HepG2 (cell line): Measurements from ENCODE around the gene ZNF26. TPM values are rescaled to one million over a fixed set of nuclear protein-coding genes. Genes with fewer than 3 reads are reported as not detected.

Source experiments
- ATAC-seq: fragments of 200-7000 bp; cut with Tn5 transposase; 3 replicates; pipeline ENCODE4 v1.9.1; 2020; ENCODE audit warnings: mild to moderate bottlenecking, moderate library complexity
- BruUV-seq: library from RNA; stranded (reverse); fragments of 400-500 nt; replicated peaks from 2 replicates; lab custom pipeline; 2021; lab: Mats Ljungman, UMichigan
- CTCF ChIA-PET: fragments of 300-600 bp; formaldehyde crosslinking; extraction: SDS; loops from one replicate; lab custom pipeline; 2021; ENCODE audit warnings: low total read pairs, inconsistent platforms, low intra/inter-chr PET ratio; lab: Yijun Ruan, JAX
- POLR2A ChIA-PET: fragments of 350-600 bp; sonication (Branson Sonifier 250); formaldehyde crosslinking; loops from one replicate; lab custom pipeline; 2020; ENCODE audit warnings: antibody characterized with exemption, inconsistent platforms; lab: Yijun Ruan, JAX
- DNase-seq: peaks from one replicate; pipeline ENCODE4 v3.0.0-alpha.2; 2015; ENCODE audit warnings: low spot score
- FAIRE-seq: peaks from 3 replicates; lab custom pipeline; 2011; peaks lifted over from hg19 to GRCh38; lab: Jason Lieb, UNC
- H2AFZ ChIP-seq: one replicate; pipeline ENCODE4 v1.6.1; 2011; ENCODE audit warnings: low read length, inconsistent platforms
- H3K27ac ChIP-seq: fragments of 300-600 bp; 3 replicates; pipeline ENCODE4 v1.8.0; 2011; ENCODE audit warnings: mixed run types, mild to moderate bottlenecking, mixed read lengths, low read length, inconsistent platforms; ENCODE audit not compliant: insufficient read depth; ENCODE audit errors: extremely low read length
- H3K27me3 ChIP-seq, 2 experiments: fragments of 200-600 bp in 1 of 2; 2 replicates in 1 of 2; 3 replicates in 1 of 2; pipeline versions ENCODE4 v1.6.0 to v1.8.0; 2011; ENCODE audit warnings: low read length in 2 of 2, mild to moderate bottlenecking in 2 of 2, moderate library complexity in 2 of 2, inconsistent platforms in 1 of 2; ENCODE audit not compliant: insufficient read depth in 2 of 2, control insufficient read depth in 1 of 2
- H3K36me3 ChIP-seq, 2 experiments: fragments of 200-600 bp in 1 of 2; replicated peaks in 1 of 2; 2 replicates in 1 of 2; 3 replicates in 1 of 2; pipeline versions ENCODE4 v1.5.1 to v1.8.0; 2011; ENCODE audit warnings: low read length in 2 of 2, inconsistent platforms in 1 of 2; ENCODE audit not compliant: insufficient read depth in 2 of 2, control insufficient read depth in 1 of 2
- H3K4me1 ChIP-seq: 2 replicates; pipeline ENCODE4 v1.5.1; 2012; ENCODE audit warnings: low read length, inconsistent platforms; ENCODE audit not compliant: insufficient read depth
- H3K4me2 ChIP-seq: 2 replicates; pipeline ENCODE4 v1.6.0; 2011; ENCODE audit warnings: low read depth, low read length, inconsistent platforms
- H3K4me3 ChIP-seq, 3 experiments: fragments of 200-600 bp in 1 of 3; sonication (generic), shearing (Covaris generic) in 1 of 3; replicated peaks in 1 of 3; 2 replicates each; pipeline ENCODE4 v1.5.1; 2011 to 2016; ENCODE audit warnings: low read length in 3 of 3, inconsistent platforms in 2 of 3, low read depth in 2 of 3, mild to moderate bottlenecking in 2 of 3, control low read depth in 1 of 3, mixed read lengths in 1 of 3; ENCODE audit not compliant: insufficient read depth in 1 of 3
- H3K79me2 ChIP-seq: one replicate; pipeline ENCODE4 v1.6.1; 2011; ENCODE audit warnings: low read length, inconsistent platforms; ENCODE audit not compliant: insufficient read depth
- H3K9ac ChIP-seq: 2 replicates; pipeline ENCODE4 v1.6.0; 2011; ENCODE audit warnings: mild to moderate bottlenecking, low read depth, low read length, inconsistent platforms; ENCODE audit not compliant: insufficient read depth
- H3K9me3 ChIP-seq: 2 replicates; pipeline ENCODE4 v1.5.1; 2012; ENCODE audit warnings: mild to moderate bottlenecking, low read length
- H4K20me1 ChIP-seq: 2 replicates; pipeline ENCODE4 v1.6.0; 2011; ENCODE audit warnings: inconsistent platforms, mild to moderate bottlenecking, low read length, moderate library complexity; ENCODE audit not compliant: insufficient read depth
- MAZ ChIP-seq, 2 experiments: sonication (generic) in 1 of 2; formaldehyde crosslinking in 1 of 2; IDR thresholded peaks; 2 replicates each; pipeline versions ENCODE4 v1.5.0 to v1.6.1; 2012 to 2020; ENCODE audit warnings: low read depth in 2 of 2, mild to moderate bottlenecking in 2 of 2, borderline replicate concordance in 1 of 2, improper control_type of control experiment in 1 of 2, low read length in 1 of 2, missing genetic modification reagents in 1 of 2, moderate library complexity in 1 of 2
- NONO ChIP-seq, 2 experiments: fragments of 450-650 bp in 1 of 2; sonication (generic) in 1 of 2; formaldehyde crosslinking in 1 of 2; IDR thresholded peaks in 1 of 2; conservative IDR thresholded peaks in 1 of 2; 2 replicates each; pipeline versions ENCODE4 v1.6.1 to v1.8.0; 2017 to 2022; ENCODE audit warnings: mild to moderate bottlenecking in 1 of 2, missing genetic modification reagents in 1 of 2, moderate library complexity in 1 of 2
- POLR2G ChIP-seq: fragments of 200-400 bp; formaldehyde crosslinking; IDR thresholded peaks from 2 replicates; pipeline ENCODE4 v1.6.1; 2018; ENCODE audit warnings: mild to moderate bottlenecking, low read depth, low read length, moderate library complexity
- SAP130 ChIP-seq: IDR thresholded peaks from 2 replicates; pipeline ENCODE4 v1.6.1; 2016; ENCODE audit warnings: low read depth
- SRSF1 ChIP-seq: fragments of 200-400 bp; formaldehyde crosslinking; optimal IDR thresholded peaks from 2 replicates; pipeline ENCODE3; 2017; ENCODE audit warnings: mild to moderate bottlenecking, low read depth, low read length, moderate library complexity
- ZMYM3 ChIP-seq: sonication (generic); formaldehyde crosslinking; IDR thresholded peaks from 2 replicates; pipeline ENCODE4 v1.5.1; 2020; ENCODE audit warnings: mild to moderate bottlenecking, missing genetic modification reagents
- ZNF30 ChIP-seq: sonication (generic); formaldehyde crosslinking; IDR thresholded peaks from 2 replicates; pipeline ENCODE4 v1.5.0; 2020; ENCODE audit warnings: mild to moderate bottlenecking, missing genetic modification reagents
- ZNF441 ChIP-seq: sonication (generic); formaldehyde crosslinking; IDR thresholded peaks from 2 replicates; pipeline ENCODE4 v1.7.0; 2021; ENCODE audit warnings: missing genetic modification reagents, borderline replicate concordance
- ZNF556 ChIP-seq: sonication (generic); formaldehyde crosslinking; IDR thresholded peaks from 2 replicates; pipeline ENCODE4 v1.4.0; 2020; ENCODE audit warnings: mild to moderate bottlenecking, missing genetic modification reagents, borderline replicate concordance
- ZNF768 ChIP-seq: sonication (generic); formaldehyde crosslinking; IDR thresholded peaks from 2 replicates; pipeline ENCODE4 v1.4.0; 2020; ENCODE audit warnings: missing genetic modification reagents
- ZNF781 ChIP-seq: sonication (generic); formaldehyde crosslinking; IDR thresholded peaks from 2 replicates; pipeline ENCODE4 v1.5.1; 2020; ENCODE audit warnings: borderline replicate concordance, mild to moderate bottlenecking, missing genetic modification reagents; ENCODE audit errors: not compliant biosample characterization
- WGBS: methylation state at CpG from one replicate; pipeline ENCODE4 v1.1.6; 2017; ENCODE audit warnings: low lambda C conversion rate; 5-methylcytosine and 5-hydroxymethylcytosine counted together
- in situ Hi-C: cut with HindIII; loops from 2 replicates; pipeline ENCODE4 v1.10.0; 2017; ENCODE audit warnings: low pct_unique_long_range_greater_than_20kb; ENCODE audit not compliant: extremely low pct_ligation_motif_present
- intact Hi-C: fragments of 100-400 bp; cut with micrococcal nuclease; formaldehyde crosslinking; loops from one replicate; pipeline ENCODE4 v1.10.0; 2022; ENCODE audit not compliant: unreplicated experiment
- polyA plus RNA-seq, 8 experiments: library from polyadenylated mRNA; depleted of rRNA in 3 of 8; stranded (reverse) in 7 of 8; unstranded in 1 of 8; fragments of >200 nt; fragmentation: Illumina TruSeq in 4 of 8; extraction: Trizol in 4 of 8; gene quantifications; 2 replicates each; pipeline versions ENCODE4 v1.2.1 to v1.2.3, GENCODE V29; 2011 to 2016; ENCODE audit warnings: low read depth in 4 of 8, missing spikeins in 1 of 8, mixed read lengths in 1 of 8; ENCODE audit not compliant: insufficient read depth in 1 of 8
- total RNA-seq, 5 experiments: library from RNA; depleted of rRNA; stranded (reverse); fragments of >200 nt; fragmentation: Illumina TruSeq; extraction: Trizol; gene quantifications; 2 replicates each; pipeline ENCODE4 v1.2.3, GENCODE V29; 2016; ENCODE audit warnings: low read depth in 1 of 5
- TF ChIP-seq, protein P1 (sequence below): sonication (generic); formaldehyde crosslinking; IDR thresholded peaks from 2 replicates; pipeline ENCODE4 v1.4.0; 2020; ENCODE audit warnings: missing genetic modification reagents
- TF ChIP-seq, protein P2 (sequence below): sonication (generic); formaldehyde crosslinking; IDR thresholded peaks from 2 replicates; pipeline ENCODE4 v1.5.0; 2020; ENCODE audit warnings: missing genetic modification reagents
- TF ChIP-seq, protein P3 (sequence below): sonication (generic); formaldehyde crosslinking; IDR thresholded peaks from 2 replicates; pipeline ENCODE4 v1.5.1; 2020; ENCODE audit warnings: missing genetic modification reagents, mild to moderate bottlenecking, borderline replicate concordance
- TF ChIP-seq, protein P4 (sequence below): sonication (generic); formaldehyde crosslinking; IDR thresholded peaks from 2 replicates; pipeline ENCODE4 v1.5.0; 2020; ENCODE audit warnings: mild to moderate bottlenecking, missing genetic modification reagents

ZNF26 gene
- total and polyA plus RNA-seq, 2 of the 13 experiments (the other 11 are each of a cell fraction or from before 2014, with no cell fraction given) = 3.8 to 6.5 TPM

DNA sequence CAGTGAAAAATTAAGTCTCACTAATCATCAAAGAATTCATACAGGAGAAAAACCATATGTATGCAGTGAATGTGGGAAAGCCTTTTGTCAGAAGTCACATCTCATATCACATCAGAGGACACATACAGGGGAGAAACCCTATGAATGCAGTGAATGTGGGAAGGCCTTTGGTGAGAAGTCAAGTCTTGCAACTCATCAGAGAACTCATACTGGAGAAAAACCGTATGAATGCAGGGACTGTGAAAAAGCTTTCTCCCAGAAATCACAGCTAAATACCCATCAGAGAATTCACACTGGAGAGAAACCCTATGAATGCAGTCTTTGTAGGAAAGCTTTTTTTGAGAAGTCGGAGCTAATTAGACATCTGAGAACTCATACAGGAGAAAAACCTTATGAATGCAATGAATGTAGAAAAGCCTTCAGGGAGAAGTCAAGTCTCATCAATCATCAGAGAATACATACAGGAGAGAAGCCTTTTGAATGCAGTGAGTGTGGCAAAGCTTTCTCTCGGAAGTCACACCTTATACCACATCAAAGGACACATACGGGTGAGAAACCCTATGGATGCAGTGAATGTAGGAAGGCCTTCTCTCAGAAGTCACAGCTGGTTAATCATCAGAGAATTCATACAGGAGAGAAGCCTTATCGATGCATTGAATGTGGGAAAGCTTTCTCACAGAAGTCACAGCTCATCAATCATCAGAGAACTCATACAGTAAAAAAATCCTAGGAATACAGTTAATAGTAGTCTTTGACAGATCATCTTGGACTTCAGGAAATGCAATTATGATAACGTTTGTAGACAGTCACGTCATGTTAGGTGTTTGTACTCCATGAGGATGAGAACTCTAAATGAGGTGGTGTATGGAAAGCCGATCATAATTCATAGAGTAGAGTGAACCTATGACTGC, 72.3 kb downstream of the ZNF26 start (continued):
- TF ChIP-seq ZNF768 (CRISPR knock-in tag) = no peak
- TF ChIP-seq, protein P1, sequence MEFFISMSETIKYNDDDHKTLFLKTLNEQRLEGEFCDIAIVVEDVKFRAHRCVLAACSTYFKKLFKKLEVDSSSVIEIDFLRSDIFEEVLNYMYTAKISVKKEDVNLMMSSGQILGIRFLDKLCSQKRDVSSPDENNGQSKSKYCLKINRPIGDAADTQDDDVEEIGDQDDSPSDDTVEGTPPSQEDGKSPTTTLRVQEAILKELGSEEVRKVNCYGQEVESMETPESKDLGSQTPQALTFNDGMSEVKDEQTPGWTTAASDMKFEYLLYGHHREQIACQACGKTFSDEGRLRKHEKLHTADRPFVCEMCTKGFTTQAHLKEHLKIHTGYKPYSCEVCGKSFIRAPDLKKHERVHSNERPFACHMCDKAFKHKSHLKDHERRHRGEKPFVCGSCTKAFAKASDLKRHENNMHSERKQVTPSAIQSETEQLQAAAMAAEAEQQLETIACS (CRISPR knock-in tag) = no peak
- TF ChIP-seq MAZ (IDR thresholded peaks at IDR 0.05; ENCODE audit: borderline replicate concordance, low read depth, low read length) = no peak
- TF ChIP-seq MAZ (CRISPR knock-in tag; IDR thresholded peaks at IDR 0.05; ENCODE audit: low read depth) = no peak
- no peak for TF ChIP-seq NONO (IDR thresholded peaks at IDR 0.05)
- no peak for TF ChIP-seq NONO (CRISPR knock-in tag; conservative IDR thresholded peaks at IDR 0.05)
- no peak for TF ChIP-seq POLR2G
- TF ChIP-seq SAP130 = no peak
- TF ChIP-seq ZNF556 = no peak
- TF ChIP-seq ZNF30 (CRISPR knock-in tag) = no peak
- TF ChIP-seq, protein P2, sequence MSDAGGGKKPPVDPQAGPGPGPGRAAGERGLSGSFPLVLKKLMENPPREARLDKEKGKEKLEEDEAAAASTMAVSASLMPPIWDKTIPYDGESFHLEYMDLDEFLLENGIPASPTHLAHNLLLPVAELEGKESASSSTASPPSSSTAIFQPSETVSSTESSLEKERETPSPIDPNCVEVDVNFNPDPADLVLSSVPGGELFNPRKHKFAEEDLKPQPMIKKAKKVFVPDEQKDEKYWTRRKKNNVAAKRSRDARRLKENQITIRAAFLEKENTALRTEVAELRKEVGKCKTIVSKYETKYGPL = no peak
- TF ChIP-seq, all 625 proteins: peak for 5

DNA sequence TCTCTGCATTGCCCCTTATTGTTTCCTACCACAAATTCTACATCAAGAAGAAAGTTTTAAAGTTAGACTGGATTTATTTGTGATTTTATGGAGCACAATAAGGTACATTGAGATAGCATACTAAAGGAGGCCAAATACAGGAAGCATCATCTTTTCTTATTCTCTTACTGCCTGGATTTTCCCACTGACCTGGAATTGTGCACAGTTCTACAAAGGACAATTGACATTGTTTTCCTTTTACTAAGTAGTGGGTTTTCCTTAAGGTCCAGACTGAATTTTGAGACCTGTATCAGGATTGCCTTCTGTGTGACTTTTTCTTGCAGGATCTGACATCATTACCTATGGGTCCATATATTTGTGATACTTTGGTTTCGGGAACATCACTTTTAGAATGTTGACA, 75.8 kb downstream of the ZNF26 start:
- no peaks in the 10 kb centered on the region for H3K4me1 ChIP-seq
- BruUV-seq = no TSS peak
- FAIRE-seq = no peak
- WGBS = 93% methylated on average over 1 of the region's 1 CpG
- no peak overlapping the region for H3K4me2 ChIP-seq
- H2AFZ ChIP-seq = no peak overlapping the region
- ChIA-PET CTCF (no interaction called here), POLR2A (no interaction called here)
- no peak overlapping the region for H3K9ac ChIP-seq
- H3K9me3 ChIP-seq = peaks cover 100% of the 10 kb centered on the region
- H3K4me3 ChIP-seq = no peak overlapping the region
- H4K20me1 ChIP-seq = no peaks in the 10 kb centered on the region
- in situ Hi-C loops (no loop called here), intact Hi-C loops (no loop called here)
- H3K36me3 ChIP-seq = no peaks in the 10 kb centered on the region; a peak in 1 of 5 replicates
- no peaks in the 10 kb centered on the region for H3K27me3 ChIP-seq
- DNase-seq = no peak
- H3K79me2 ChIP-seq = no peaks in the 10 kb centered on the region
- no peak for ATAC-seq
- H3K27ac ChIP-seq = no peak overlapping the region
- TF ChIP-seq, protein P3, sequence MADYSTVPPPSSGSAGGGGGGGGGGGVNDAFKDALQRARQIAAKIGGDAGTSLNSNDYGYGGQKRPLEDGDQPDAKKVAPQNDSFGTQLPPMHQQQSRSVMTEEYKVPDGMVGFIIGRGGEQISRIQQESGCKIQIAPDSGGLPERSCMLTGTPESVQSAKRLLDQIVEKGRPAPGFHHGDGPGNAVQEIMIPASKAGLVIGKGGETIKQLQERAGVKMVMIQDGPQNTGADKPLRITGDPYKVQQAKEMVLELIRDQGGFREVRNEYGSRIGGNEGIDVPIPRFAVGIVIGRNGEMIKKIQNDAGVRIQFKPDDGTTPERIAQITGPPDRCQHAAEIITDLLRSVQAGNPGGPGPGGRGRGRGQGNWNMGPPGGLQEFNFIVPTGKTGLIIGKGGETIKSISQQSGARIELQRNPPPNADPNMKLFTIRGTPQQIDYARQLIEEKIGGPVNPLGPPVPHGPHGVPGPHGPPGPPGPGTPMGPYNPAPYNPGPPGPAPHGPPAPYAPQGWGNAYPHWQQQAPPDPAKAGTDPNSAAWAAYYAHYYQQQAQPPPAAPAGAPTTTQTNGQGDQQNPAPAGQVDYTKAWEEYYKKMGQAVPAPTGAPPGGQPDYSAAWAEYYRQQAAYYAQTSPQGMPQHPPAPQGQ = no peak
- TF ChIP-seq ZNF441 (no peak), SRSF1 (no peak), ZMYM3 (CRISPR knock-in tag) (no peak), ZNF781 (CRISPR knock-in tag) (no peak)
- TF ChIP-seq, protein P4, sequence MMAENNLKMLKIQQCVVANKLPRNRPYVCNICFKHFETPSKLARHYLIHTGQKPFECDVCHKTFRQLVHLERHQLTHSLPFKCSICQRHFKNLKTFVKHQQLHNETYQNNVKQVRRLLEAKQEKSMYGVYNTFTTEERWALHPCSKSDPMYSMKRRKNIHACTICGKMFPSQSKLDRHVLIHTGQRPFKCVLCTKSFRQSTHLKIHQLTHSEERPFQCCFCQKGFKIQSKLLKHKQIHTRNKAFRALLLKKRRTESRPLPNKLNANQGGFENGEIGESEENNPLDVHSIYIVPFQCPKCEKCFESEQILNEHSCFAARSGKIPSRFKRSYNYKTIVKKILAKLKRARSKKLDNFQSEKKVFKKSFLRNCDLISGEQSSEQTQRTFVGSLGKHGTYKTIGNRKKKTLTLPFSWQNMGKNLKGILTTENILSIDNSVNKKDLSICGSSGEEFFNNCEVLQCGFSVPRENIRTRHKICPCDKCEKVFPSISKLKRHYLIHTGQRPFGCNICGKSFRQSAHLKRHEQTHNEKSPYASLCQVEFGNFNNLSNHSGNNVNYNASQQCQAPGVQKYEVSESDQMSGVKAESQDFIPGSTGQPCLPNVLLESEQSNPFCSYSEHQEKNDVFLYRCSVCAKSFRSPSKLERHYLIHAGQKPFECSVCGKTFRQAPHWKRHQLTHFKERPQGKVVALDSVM (CRISPR knock-in tag) = no peak
